Uterus (tissue), 2 donors: ENCODE measurements around the gene SMARCC1.

Experiments used
- CTCF ChIP-seq, 4 experiments: fragments of 200-600 bp in 2 of 4; fragments of 450-650 bp in 2 of 4; sonication (generic) in 2 of 4; IDR thresholded peaks; one replicate each; pipeline ENCODE4 v1.5.1; 2016 to 2019; ENCODE audit warnings: antibody characterized with exemption in 4 of 4, mild to moderate bottlenecking in 2 of 4, moderate library complexity in 1 of 4
- POLR2A ChIP-seq, 2 donors: fragments of 450-650 bp; IDR thresholded peaks; one replicate each; pipeline ENCODE4 v1.6.1; 2016; ENCODE audit warnings: antibody characterized with exemption in 2 of 2, mild to moderate bottlenecking in 1 of 2, moderate library complexity in 1 of 2

- no peak for TF ChIP-seq CTCF (IDR thresholded peaks at IDR 0.05)
- TF ChIP-seq POLR2A (IDR thresholded peaks at IDR 0.05), result no peak
These were observed 208.2 kb downstream of the SMARCC1 start for GRCh38 chr3:47573190-47574172.
